Measurements from ENCODE around the gene GALNT18. TPM values are rescaled to one million over a fixed set of nuclear protein-coding genes. Genes with fewer than 3 reads are reported as not detected.

The GALNT18 gene
- total RNA-seq, 1 experiment from 2014 or later: 14.1 TPM

DNA sequence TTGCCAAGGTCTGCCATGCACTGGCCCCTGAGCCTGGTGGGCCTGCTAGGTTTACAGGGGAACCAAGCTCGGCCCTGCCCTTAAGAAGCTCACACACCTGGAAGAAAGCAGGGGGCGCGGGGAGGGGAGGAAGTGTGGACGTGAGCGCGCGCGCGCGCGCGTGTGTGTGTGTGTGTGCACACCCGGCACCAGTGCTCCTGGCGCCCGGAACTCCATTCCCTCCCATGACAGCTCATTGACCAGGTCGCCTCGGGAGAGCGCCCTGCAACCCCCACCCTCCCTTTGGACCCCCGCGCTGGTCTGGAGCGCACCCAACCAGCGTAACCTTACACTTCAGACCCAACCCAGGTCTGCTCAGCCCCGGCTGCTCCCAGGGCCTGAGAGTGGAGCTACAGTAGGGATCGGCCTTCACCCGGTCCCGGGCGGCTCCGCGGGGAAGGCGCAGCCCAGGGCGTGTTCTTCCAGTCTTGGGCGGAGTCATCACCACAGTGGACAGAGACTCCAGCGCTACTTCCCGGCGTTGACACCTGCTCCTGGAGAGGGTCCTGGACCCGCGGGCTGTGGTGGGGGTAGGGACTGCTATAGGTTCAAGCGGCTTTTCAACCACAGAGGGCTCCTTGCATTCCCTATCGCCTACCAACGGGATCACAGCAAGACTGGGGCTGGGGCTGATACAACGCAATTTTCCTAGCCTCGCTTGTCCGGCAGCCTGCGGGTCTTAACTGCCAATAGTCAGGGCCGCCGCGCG lies 1.5 kb downstream of the GALNT18 start:
- ChIA-PET CTCF (interaction anchor here (0.5 to 2.6 kb wide), 21 partner anchors 8 to 850 kb away, joined by 3 to 14 read pairs (median 3); no protein-coding TSS in a partner anchor), POLR2A (interaction anchor here (0.6 to 3.6 kb wide), 22 partner anchors 10 to 811 kb away, joined by 3 to 50 read pairs (median 9); partner anchors contain the start of genes EIF4G2 and ZBED5)
- H3K9me3 Mint-ChIP-seq (ENCODE audit: unreplicated experiment): no peaks in the 10 kb centered on the region
- peak overlapping the region; percentile 90 for H3K4me3 Mint-ChIP-seq (ENCODE audit: unreplicated experiment)
- peak overlapping the region; percentile 51 for H3K27ac Mint-ChIP-seq (ENCODE audit: low read depth, unreplicated experiment)
- H3K4me1 Mint-ChIP-seq (ENCODE audit: insufficient read depth, unreplicated experiment): peaks cover 34% of the 10 kb centered on the region
- DNase-seq (ENCODE audit: unreplicated experiment): peak; percentile 75
- no peaks in the 10 kb centered on the region for H3K36me3 Mint-ChIP-seq (ENCODE audit: insufficient read depth, unreplicated experiment)
- TF ChIP-seq, protein P1, sequence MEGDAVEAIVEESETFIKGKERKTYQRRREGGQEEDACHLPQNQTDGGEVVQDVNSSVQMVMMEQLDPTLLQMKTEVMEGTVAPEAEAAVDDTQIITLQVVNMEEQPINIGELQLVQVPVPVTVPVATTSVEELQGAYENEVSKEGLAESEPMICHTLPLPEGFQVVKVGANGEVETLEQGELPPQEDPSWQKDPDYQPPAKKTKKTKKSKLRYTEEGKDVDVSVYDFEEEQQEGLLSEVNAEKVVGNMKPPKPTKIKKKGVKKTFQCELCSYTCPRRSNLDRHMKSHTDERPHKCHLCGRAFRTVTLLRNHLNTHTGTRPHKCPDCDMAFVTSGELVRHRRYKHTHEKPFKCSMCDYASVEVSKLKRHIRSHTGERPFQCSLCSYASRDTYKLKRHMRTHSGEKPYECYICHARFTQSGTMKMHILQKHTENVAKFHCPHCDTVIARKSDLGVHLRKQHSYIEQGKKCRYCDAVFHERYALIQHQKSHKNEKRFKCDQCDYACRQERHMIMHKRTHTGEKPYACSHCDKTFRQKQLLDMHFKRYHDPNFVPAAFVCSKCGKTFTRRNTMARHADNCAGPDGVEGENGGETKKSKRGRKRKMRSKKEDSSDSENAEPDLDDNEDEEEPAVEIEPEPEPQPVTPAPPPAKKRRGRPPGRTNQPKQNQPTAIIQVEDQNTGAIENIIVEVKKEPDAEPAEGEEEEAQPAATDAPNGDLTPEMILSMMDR (IDR thresholded peaks at IDR 0.05; ENCODE audit: unreplicated experiment): no peak
- BruUV-seq (replicated peaks): no TSS peak
- H3K27me3 Mint-ChIP-seq (ENCODE audit: insufficient read depth, unreplicated experiment): no peaks in the 10 kb centered on the region
- intact Hi-C loops (cut with micrococcal nuclease): loop anchor here (1.0 to 10.0 kb wide), 5 partner anchors 62 to 688 kb away; no protein-coding TSS in a partner anchor

DNA sequence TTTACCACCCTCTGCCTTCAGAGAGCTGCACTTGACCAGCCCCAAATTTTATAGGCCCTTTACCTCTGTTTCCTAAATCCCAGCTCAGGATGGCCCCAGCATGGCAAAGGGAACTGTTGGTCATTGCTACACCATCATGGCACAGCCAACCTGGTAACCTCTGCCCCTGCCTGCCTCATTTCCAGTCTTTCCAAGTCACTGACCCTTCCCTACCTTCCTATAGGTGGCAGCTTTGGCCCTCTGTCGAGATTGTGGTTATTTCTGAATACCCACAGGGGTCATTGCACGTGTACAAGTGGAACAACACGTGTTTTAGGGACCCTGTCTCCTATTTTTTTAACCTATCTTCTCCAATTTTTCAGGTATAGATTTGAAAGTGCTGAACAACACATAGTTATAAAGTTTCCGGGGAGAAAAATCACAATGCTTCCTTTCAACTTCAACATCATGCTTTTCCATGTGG lies 2.8 kb downstream of the GALNT18 start:
- Mint-ChIP-seq H3K4me3 (ENCODE audit: unreplicated experiment) (peak overlapping the region; percentile 90), H3K27me3 (ENCODE audit: insufficient read depth, unreplicated experiment) (no peaks in the 10 kb centered on the region), H3K27ac (ENCODE audit: low read depth, unreplicated experiment) (no peak overlapping the region), H3K9me3 (ENCODE audit: unreplicated experiment) (no peaks in the 10 kb centered on the region), H3K4me1 (ENCODE audit: insufficient read depth, unreplicated experiment) (peaks cover 34% of the 10 kb centered on the region), H3K36me3 (ENCODE audit: insufficient read depth, unreplicated experiment) (no peaks in the 10 kb centered on the region)
- intact Hi-C loops (cut with micrococcal nuclease): no loop called here
- DNase-seq (ENCODE audit: unreplicated experiment): peak; percentile 35
- TF ChIP-seq, protein P1 (IDR thresholded peaks at IDR 0.05; ENCODE audit: unreplicated experiment): peak; percentile 30
- ChIA-PET POLR2A (interaction anchor here (0.7 to 3.6 kb wide), 6 partner anchors 11 to 1571 kb away, joined by 3 to 50 read pairs (median 5); no protein-coding TSS in a partner anchor), CTCF (interaction anchor here (0.6 to 1.8 kb wide), 13 partner anchors 10 to 685 kb away, joined by 3 to 12 read pairs (median 4); no protein-coding TSS in a partner anchor)
- BruUV-seq (replicated peaks): TSS peak; percentile 2

DNA sequence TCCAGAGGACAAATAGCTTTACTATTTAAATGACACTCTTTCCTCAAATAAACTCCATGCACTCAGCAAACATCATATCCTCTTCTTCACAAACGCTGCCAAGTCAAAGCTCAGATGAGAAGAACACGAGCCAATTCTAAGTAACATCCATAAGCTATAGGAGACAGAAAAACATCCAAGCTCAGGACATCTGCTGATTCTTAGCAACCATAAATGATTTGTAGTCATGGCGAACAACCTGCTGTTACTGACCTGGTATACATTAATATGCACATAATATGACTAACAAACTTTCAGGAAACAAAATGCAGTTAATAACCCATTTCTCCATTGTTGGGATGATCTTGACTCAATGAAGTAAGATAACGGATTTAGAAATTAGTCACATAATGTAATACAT lies 6.7 kb downstream of the GALNT18 start:
- intact Hi-C loops (cut with micrococcal nuclease): no loop called here
- no TSS peak for BruUV-seq (replicated peaks)
- no peak for DNase-seq (ENCODE audit: unreplicated experiment)
- TF ChIP-seq, protein P1 (IDR thresholded peaks at IDR 0.05; ENCODE audit: unreplicated experiment): no peak
- ChIA-PET POLR2A (interaction anchor here (0.6 to 2.3 kb wide), 3 partner anchors 30 to 579 kb away, joined by 3 to 8 read pairs (median 4); no protein-coding TSS in a partner anchor), CTCF (interaction anchor here (0.6 to 2.3 kb wide), 3 partner anchors 40 to 548 kb away, joined by 3 to 8 read pairs (median 3); no protein-coding TSS in a partner anchor)
- Mint-ChIP-seq H3K27me3 (ENCODE audit: insufficient read depth, unreplicated experiment) (no peaks in the 10 kb centered on the region), H3K27ac (ENCODE audit: low read depth, unreplicated experiment) (no peak overlapping the region), H3K4me3 (ENCODE audit: unreplicated experiment) (no peak overlapping the region), H3K9me3 (ENCODE audit: unreplicated experiment) (no peaks in the 10 kb centered on the region), H3K4me1 (ENCODE audit: insufficient read depth, unreplicated experiment) (peaks cover 26% of the 10 kb centered on the region), H3K36me3 (ENCODE audit: insufficient read depth, unreplicated experiment) (no peaks in the 10 kb centered on the region)

DNA sequence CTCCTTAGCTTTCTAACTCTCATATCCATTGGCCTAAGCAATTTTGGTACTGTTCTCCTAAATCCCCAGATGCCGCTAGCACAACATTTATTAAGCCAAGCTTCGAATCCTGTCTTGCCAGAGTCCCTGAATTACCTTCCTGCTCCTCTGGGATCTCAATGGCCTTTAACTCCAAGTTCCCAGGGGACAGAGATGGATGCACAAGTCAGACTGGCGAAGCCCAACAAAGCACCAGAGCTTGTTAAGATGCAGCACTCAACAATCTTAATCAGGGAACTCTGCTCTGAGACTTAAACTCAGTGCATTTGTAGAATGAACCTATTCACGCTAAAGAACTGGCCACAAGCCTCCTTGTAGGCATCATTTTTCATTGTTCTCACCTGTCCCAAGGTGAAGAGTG lies 9.4 kb downstream of the GALNT18 start:
- DNase-seq (ENCODE audit: unreplicated experiment): no peak
- ChIA-PET POLR2A (interaction anchor here (0.8 to 5.3 kb wide), 2 partner anchors 9 to 13 kb away, joined by 3 to 42 read pairs; partner anchors contain the start of gene GALNT18), CTCF (interaction anchor here (0.7 to 1.3 kb wide), 3 partner anchors 9 to 584 kb away, joined by 3 to 5 read pairs (median 3); no protein-coding TSS in a partner anchor)
- peaks cover 24% of the 10 kb centered on the region for H3K4me1 Mint-ChIP-seq (ENCODE audit: insufficient read depth, unreplicated experiment)
- intact Hi-C loops (cut with micrococcal nuclease): no loop called here
- BruUV-seq (replicated peaks): no TSS peak
- TF ChIP-seq, protein P1 (IDR thresholded peaks at IDR 0.05; ENCODE audit: unreplicated experiment): no peak
- no peaks in the 10 kb centered on the region for H3K27me3 Mint-ChIP-seq (ENCODE audit: insufficient read depth, unreplicated experiment)
- H3K27ac Mint-ChIP-seq (ENCODE audit: low read depth, unreplicated experiment): no peak overlapping the region
- H3K36me3 Mint-ChIP-seq (ENCODE audit: insufficient read depth, unreplicated experiment): no peaks in the 10 kb centered on the region
- no peaks in the 10 kb centered on the region for H3K9me3 Mint-ChIP-seq (ENCODE audit: unreplicated experiment)
- no peak overlapping the region for H3K4me3 Mint-ChIP-seq (ENCODE audit: unreplicated experiment)

Data from MCF 10A (cell line).